OCI-LY7 (cell line): ENCODE measurements around the gene SERGEF. TPM values are rescaled to one million over a fixed set of nuclear protein-coding genes. Genes with fewer than 3 reads are reported as not detected.

ENCODE experiments used
- BruUV-seq: library from RNA; stranded (reverse); fragments of 400-500 nt; replicated peaks from 2 replicates; lab custom pipeline; 2021; lab: Mats Ljungman, UMichigan
- CTCF ChIA-PET: fragments of 300-600 bp; sonication (Branson Sonifier 250); formaldehyde crosslinking; loops from one replicate; lab custom pipeline; 2022; ENCODE audit warnings: antibody characterized with exemption; ENCODE audit not compliant: unreplicated experiment; lab: Charles Lee
- POLR2A ChIA-PET: fragments of 300-600 bp; sonication (Branson Sonifier 250); formaldehyde crosslinking; loops from one replicate; lab custom pipeline; 2022; ENCODE audit warnings: antibody characterized with exemption; lab: Charles Lee
- DNase-seq: peaks from one replicate; pipeline ENCODE4 v3.0.0-alpha.2; 2015; ENCODE audit warnings: low spot score
- H2AFZ ChIP-seq: fragments of 200-600 bp; sonication (generic), shearing (Covaris generic); 2 replicates; pipeline ENCODE4 v1.6.1; 2014; ENCODE audit warnings: mild to moderate bottlenecking, antibody characterized with exemption, low read length, moderate library complexity
- H3K27ac ChIP-seq: fragments of 200-600 bp; sonication (generic); 2 replicates; pipeline ENCODE4 v1.5.1; 2014; ENCODE audit warnings: mixed run types, low read depth, mild to moderate bottlenecking, moderate library complexity, low read length, inconsistent platforms; ENCODE audit not compliant: poor library complexity, severe bottlenecking
- H3K36me3 ChIP-seq: fragments of 200-600 bp; sonication (generic); 2 replicates; pipeline ENCODE4 v1.6.1; 2014; ENCODE audit warnings: mild to moderate bottlenecking, antibody characterized with exemption, low read length, moderate library complexity, mixed read lengths; ENCODE audit not compliant: insufficient read depth
- H3K4me1 ChIP-seq: fragments of 200-600 bp; sonication (generic); 2 replicates; pipeline ENCODE4 v1.5.1; 2014; ENCODE audit warnings: mild to moderate bottlenecking, low read length; ENCODE audit not compliant: insufficient read depth, poor library complexity, severe bottlenecking
- H3K4me2 ChIP-seq: fragments of 200-600 bp; sonication (generic); 2 replicates; pipeline ENCODE4 v1.6.1; 2014; ENCODE audit warnings: mild to moderate bottlenecking, low read length
- H3K4me3 ChIP-seq: fragments of 200-600 bp; sonication (generic); 2 replicates; pipeline ENCODE4 v1.5.1; 2014; ENCODE audit warnings: mild to moderate bottlenecking, low read depth, low read length; ENCODE audit not compliant: poor library complexity, severe bottlenecking
- H3K79me2 ChIP-seq: fragments of 200-600 bp; sonication (generic); 2 replicates; pipeline ENCODE4 v1.6.1; 2016; ENCODE audit warnings: low read depth, mild to moderate bottlenecking, low read length, moderate library complexity, mixed read lengths; ENCODE audit not compliant: insufficient read depth
- H3K9me2 ChIP-seq: fragments of 200-600 bp; sonication (generic); 2 replicates; pipeline ENCODE4 v1.6.1; 2016; ENCODE audit warnings: mild to moderate bottlenecking, low read length, mixed read lengths; ENCODE audit not compliant: insufficient read depth
- H3K9me3 ChIP-seq: fragments of 200-600 bp; sonication (generic); 2 replicates; pipeline ENCODE4 v1.6.1; 2014; ENCODE audit warnings: mild to moderate bottlenecking, mixed run types, low read length, mixed read lengths
- H4K20me1 ChIP-seq: fragments of 200-600 bp; sonication (generic); 2 replicates; pipeline ENCODE4 v1.6.1; 2014; ENCODE audit warnings: mild to moderate bottlenecking, antibody characterized with exemption, low read length, moderate library complexity, mixed read lengths; ENCODE audit not compliant: insufficient read depth
- CTCF ChIP-seq: fragments of 200-600 bp; sonication (generic); conservative IDR thresholded peaks from 2 replicates; pipeline ENCODE4 v1.5.1; 2014; ENCODE audit warnings: mild to moderate bottlenecking, antibody characterized with exemption, low read length, moderate library complexity, mixed read lengths
- EZH2phosphoT487 ChIP-seq: fragments of 200-600 bp; sonication (generic); IDR thresholded peaks from 2 replicates; pipeline ENCODE4 v1.6.1; 2018; ENCODE audit warnings: low read depth, borderline replicate concordance, mild to moderate bottlenecking, mixed run types, antibody characterized with exemption, low read length, moderate library complexity, mixed read lengths
- intact Hi-C: fragments of 100-400 bp; cut with micrococcal nuclease; formaldehyde crosslinking; loops from one replicate; pipeline ENCODE4 v1.10.0; 2022; ENCODE audit not compliant: unreplicated experiment
- total RNA-seq, 2 experiments: library from RNA; depleted of rRNA in 1 of 2; stranded (reverse); fragments of >200 nt in 1 of 2; shearing (Covaris generic) in 1 of 2; gene quantifications; 2 replicates each; pipeline ENCODE4 v1.2.3, GENCODE V29; 2014 to 2022

The SERGEF gene
- total RNA-seq, 2 experiments from 2014 or later: 35.4 to 42.2 TPM

- intact Hi-C loops: no loop called here
- H3K27ac ChIP-seq: no peak overlapping the region
- BruUV-seq: no TSS peak
- CTCF ChIA-PET: no interaction called here
- H3K9me3 ChIP-seq: no peaks in the 10 kb centered on the region
- DNase-seq: no peak
- H3K79me2 ChIP-seq: no peaks in the 10 kb centered on the region
- H3K36me3 ChIP-seq: no peaks in the 10 kb centered on the region
- no peak overlapping the region for H2AFZ ChIP-seq
- H3K4me1 ChIP-seq: no peaks in the 10 kb centered on the region
- H3K9me2 ChIP-seq: no peaks in the 10 kb centered on the region
- POLR2A ChIA-PET: interaction anchor here (1.0 kb wide), 1 partner anchor 20 kb away, joined by 3 read pairs; no protein-coding TSS in a partner anchor
- TF ChIP-seq EZH2phosphoT487: no peak
- no peak for TF ChIP-seq CTCF
- no peak overlapping the region for H3K4me2 ChIP-seq
- H4K20me1 ChIP-seq: no peaks in the 10 kb centered on the region
- H3K4me3 ChIP-seq: no peak overlapping the region
Observed at GRCh38 chr11:17894929-17895658, 117.8 kb downstream of the SERGEF start.

GRCh38 chr11:17892409-17892808 lies 120.4 kb downstream of the SERGEF start:
- H3K36me3 ChIP-seq: no peaks in the 10 kb centered on the region
- H3K79me2 ChIP-seq: no peaks in the 10 kb centered on the region
- no peaks in the 10 kb centered on the region for H3K9me3 ChIP-seq
- no peaks in the 10 kb centered on the region for H3K9me2 ChIP-seq
- H3K4me3 ChIP-seq: no peak overlapping the region
- ChIA-PET POLR2A (interaction anchor here (0.7 kb wide), 1 partner anchor 68 kb away, joined by 4 read pairs; no protein-coding TSS in a partner anchor), CTCF (no interaction called here)
- H4K20me1 ChIP-seq: no peaks in the 10 kb centered on the region
- TF ChIP-seq CTCF: no peak
- TF ChIP-seq EZH2phosphoT487: no peak
- no peak for DNase-seq
- BruUV-seq: no TSS peak
- H3K4me1 ChIP-seq: no peaks in the 10 kb centered on the region
- no peak overlapping the region for H3K27ac ChIP-seq
- no peak overlapping the region for H3K4me2 ChIP-seq
- intact Hi-C loops: no loop called here
- H2AFZ ChIP-seq: no peak overlapping the region

- no peak overlapping the region for H2AFZ ChIP-seq
- H4K20me1 ChIP-seq: no peaks in the 10 kb centered on the region
- TF ChIP-seq CTCF (no peak), EZH2phosphoT487 (no peak)
- H3K9me2 ChIP-seq: no peaks in the 10 kb centered on the region
- H3K4me3 ChIP-seq: no peak overlapping the region
- BruUV-seq: no TSS peak
- POLR2A ChIA-PET: interaction anchor here (0.7 to 0.9 kb wide), 2 partner anchors 8 to 14 kb away, joined by 3 to 5 read pairs; no protein-coding TSS in a partner anchor
- no peaks in the 10 kb centered on the region for H3K79me2 ChIP-seq
- CTCF ChIA-PET: no interaction called here
- no peaks in the 10 kb centered on the region for H3K4me1 ChIP-seq
- H3K27ac ChIP-seq: no peak overlapping the region
- H3K4me2 ChIP-seq: no peak overlapping the region
- no peaks in the 10 kb centered on the region for H3K36me3 ChIP-seq
- intact Hi-C loops: no loop called here
- H3K9me3 ChIP-seq: no peaks in the 10 kb centered on the region
- DNase-seq: no peak
Observed at GRCh38 chr11:17890325-17890724, 122.5 kb downstream of the SERGEF start.
